K562 (cell line): ENCODE data around the gene EMILIN3. TPM values are rescaled to one million over a fixed set of nuclear protein-coding genes. Genes with fewer than 3 reads are reported as not detected.

Source experiments
- ATAC-seq: fragments of 200-7000 bp; cut with Tn5 transposase; 3 replicates; pipeline ENCODE4 v1.9.1; 2020; ENCODE audit warnings: moderate library complexity
- BruUV-seq: library from RNA; stranded (reverse); fragments of 400-500 nt; replicated peaks from 2 replicates; lab custom pipeline; 2021; lab: Mats Ljungman, UMichigan
- CTCF ChIA-PET: fragments of 300-600 bp; formaldehyde crosslinking; extraction: SDS; loops from one replicate; lab custom pipeline; 2021; ENCODE audit warnings: low intra/inter-chr PET ratio; lab: Yijun Ruan, JAX
- POLR2A ChIA-PET: fragments of 300-600, 350-650 bp; sonication (Branson Sonifier 250); formaldehyde crosslinking; extraction: SDS; loops from one replicate; lab custom pipeline; 2021; ENCODE audit warnings: antibody characterized with exemption, inconsistent platforms; lab: Yijun Ruan, JAX
- DNase-seq, 4 experiments: peaks; one replicate each; pipeline versions ENCODE4 v3.0.0 to v3.0.0-alpha.2; 2011 to 2018; ENCODE audit warnings: low spot score in 3 of 4, mixed read lengths in 3 of 4; ENCODE audit errors: extremely low read depth in 1 of 4
- FAIRE-seq: peaks from 2 replicates; lab custom pipeline; 2011; peaks lifted over from hg19 to GRCh38; lab: Jason Lieb, UNC
- H2AFZ ChIP-seq: 2 replicates; pipeline ENCODE4 v1.6.0; 2011; ENCODE audit warnings: low read depth, low read length, control low read depth, inconsistent platforms
- H3K27ac ChIP-seq: fragments of 200-600 bp; 3 replicates; pipeline ENCODE4 v1.8.0; 2011; ENCODE audit warnings: low read depth, mild to moderate bottlenecking, control low read depth, inconsistent platforms, low read length, moderate library complexity, mixed read lengths; ENCODE audit errors: extremely low read depth
- H3K27me3 ChIP-seq, 2 experiments: fragments of 300-600 bp in 1 of 2; 2 replicates in 1 of 2; 3 replicates in 1 of 2; pipeline versions ENCODE4 v1.6.0 to v1.8.0; 2011; ENCODE audit warnings: inconsistent platforms in 2 of 2, low read length in 2 of 2, mild to moderate bottlenecking in 1 of 2, mixed read lengths in 1 of 2, moderate library complexity in 1 of 2; ENCODE audit not compliant: control insufficient read depth in 2 of 2, insufficient read depth in 2 of 2
- H3K36me3 ChIP-seq: fragments of 300-600 bp; 3 replicates; pipeline ENCODE4 v1.8.0; 2011; ENCODE audit warnings: mild to moderate bottlenecking, low read length, inconsistent platforms; ENCODE audit not compliant: control insufficient read depth, insufficient read depth
- H3K4me1 ChIP-seq, 2 experiments: fragments of 200-600 bp in 1 of 2; replicated peaks in 1 of 2; 2 replicates in 1 of 2; 3 replicates in 1 of 2; pipeline versions ENCODE4 v1.5.1 to v1.8.0; 2011; ENCODE audit warnings: inconsistent platforms in 2 of 2, low read length in 2 of 2, mild to moderate bottlenecking in 1 of 2, mixed read lengths in 1 of 2, moderate library complexity in 1 of 2; ENCODE audit not compliant: control insufficient read depth in 2 of 2, insufficient read depth in 2 of 2
- H3K4me2 ChIP-seq: 2 replicates; pipeline ENCODE4 v1.6.1; 2011; ENCODE audit warnings: low read length, control low read depth, inconsistent platforms, mixed read lengths; ENCODE audit not compliant: insufficient read depth
- H3K4me3 ChIP-seq: fragments of 200-600 bp; sonication (generic), shearing (Covaris generic); 2 replicates; pipeline ENCODE4 v1.5.1; 2016; ENCODE audit warnings: control low read depth, inconsistent platforms
- H3K79me2 ChIP-seq: fragments of 200-600 bp; 3 replicates; pipeline ENCODE4 v1.8.0; 2011; ENCODE audit warnings: low read length, inconsistent platforms; ENCODE audit not compliant: control insufficient read depth, insufficient read depth
- H3K9ac ChIP-seq, 2 experiments: 2 replicates each; pipeline versions ENCODE4 v1.6.0 to v1.6.1; 2011; ENCODE audit warnings: low read depth in 2 of 2, low read length in 2 of 2, control low read depth in 1 of 2, inconsistent platforms in 1 of 2, mild to moderate bottlenecking in 1 of 2, mixed read lengths in 1 of 2; ENCODE audit not compliant: insufficient read depth in 1 of 2
- H3K9me1 ChIP-seq: one replicate; pipeline ENCODE4 v1.6.0; 2011; ENCODE audit warnings: inconsistent platforms, mild to moderate bottlenecking, low read length, moderate library complexity; ENCODE audit not compliant: control insufficient read depth, insufficient read depth
- H3K9me3 ChIP-seq: replicated peaks from 2 replicates; pipeline ENCODE4 v1.5.1; 2011; ENCODE audit warnings: low read depth, low read length, inconsistent platforms; ENCODE audit not compliant: control insufficient read depth, insufficient read depth
- H4K20me1 ChIP-seq: replicated peaks from 2 replicates; pipeline ENCODE4 v1.6.1; 2011; ENCODE audit warnings: low read length, inconsistent platforms, mixed read lengths; ENCODE audit not compliant: control insufficient read depth, insufficient read depth
- BRF2 ChIP-seq: IDR thresholded peaks from 3 replicates; pipeline ENCODE4 v1.6.1; 2011; ENCODE audit warnings: borderline replicate concordance, mild to moderate bottlenecking; ENCODE audit not compliant: insufficient read length, insufficient read depth
- FUS ChIP-seq: fragments of 200-400 bp; formaldehyde crosslinking; optimal IDR thresholded peaks from 2 replicates; pipeline ENCODE3; 2017; ENCODE audit warnings: low read depth, low read length
- HDAC1 ChIP-seq, 2 experiments: fragments of 450-650 bp; IDR thresholded peaks; 2 replicates each; pipeline ENCODE4 v1.6.1; 2016 to 2017; ENCODE audit warnings: inconsistent platforms in 1 of 2, mild to moderate bottlenecking in 1 of 2, moderate library complexity in 1 of 2
- HDGF ChIP-seq: fragments of 450-650 bp; IDR thresholded peaks from 2 replicates; pipeline ENCODE4 v1.6.1; 2016
- NCOA1 ChIP-seq: fragments of 450-650 bp; IDR thresholded peaks from 2 replicates; pipeline ENCODE4 v1.6.1; 2016; ENCODE audit warnings: low read depth
- RHOXF2B ChIP-seq: fragments of 250-450 bp; sonication (Bioruptor Pico); conservative IDR thresholded peaks from 2 replicates; pipeline ENCODE4 v1.5.1; 2021
- RNF2 ChIP-seq: sonication (generic); IDR thresholded peaks from 2 replicates; pipeline ENCODE4 v1.6.1; 2016
- SREBF2 ChIP-seq: sonication (generic); formaldehyde crosslinking; IDR thresholded peaks from 2 replicates; pipeline ENCODE4 v1.4.0; 2020; ENCODE audit warnings: mild to moderate bottlenecking, missing genetic modification reagents
- ZNF121 ChIP-seq: sonication (generic); formaldehyde crosslinking; conservative IDR thresholded peaks from 2 replicates; pipeline ENCODE4 v1.8.0; 2022; ENCODE audit warnings: missing genetic modification reagents
- ZNF24 ChIP-seq: fragments of 450-650 bp; IDR thresholded peaks from 2 replicates; pipeline ENCODE4 v1.6.1; 2016
- ZNF75A ChIP-seq: fragments of 450-650 bp; formaldehyde crosslinking; IDR thresholded peaks from 2 replicates; pipeline ENCODE4 v1.4.0; 2020; ENCODE audit warnings: mild to moderate bottlenecking
- WGBS: fragments of 100-300 bp; shearing (Covaris generic); methylation state at CpG from one replicate; pipeline ENCODE4 v1.1.6; 2016; ENCODE audit warnings: low coverage, mixed read lengths; ENCODE audit not compliant: insufficient coverage; ENCODE audit errors: missing lambda C conversion rate; 5-methylcytosine and 5-hydroxymethylcytosine counted together
- in situ Hi-C: fragments of 300-500 bp; cut with MboI; formaldehyde crosslinking; loops from 4 replicates; pipeline ENCODE4 v1.15.0; 2018; ENCODE audit warnings: inconsistent platforms, mixed read lengths
- intact Hi-C: fragments of 100-400 bp; cut with micrococcal nuclease; formaldehyde crosslinking; loops from 2 replicates; pipeline ENCODE4 v1.14.2; 2022
- polyA plus RNA-seq, 8 experiments: library from polyadenylated mRNA; depleted of rRNA in 4 of 8; stranded (reverse) in 5 of 8; unstranded in 3 of 8; fragments of >200 nt; fragmentation: Nextera tagmentation in 2 of 8; fragmentation: Illumina TruSeq in 1 of 8; extraction: Ambion mirVana in 2 of 8; extraction: Trizol in 1 of 8; gene quantifications; 2 replicates each; pipeline versions ENCODE4 v1.2.1 to v1.2.3, GENCODE V29; 2011 to 2014; ENCODE audit warnings: inconsistent platforms in 1 of 8, missing spikeins in 1 of 8
- total RNA-seq, 7 experiments: library from RNA; depleted of rRNA in 6 of 7; stranded (reverse); fragments of >200 nt in 6 of 7; fragmentation: Illumina TruSeq in 2 of 7; extraction: Trizol in 2 of 7; gene quantifications; 2 replicates each; pipeline versions ENCODE4 v1.2.1 to v1.2.3, GENCODE V29; 2011 to 2021; ENCODE audit warnings: low replicate concordance in 1 of 7

EMILIN3 gene
- total and polyA plus RNA-seq, 9 of the 15 experiments (the other 6 are each of a cell fraction or from before 2014, with no cell fraction given) = 0.01 to 0.07 TPM; not detected in 7

DNA sequence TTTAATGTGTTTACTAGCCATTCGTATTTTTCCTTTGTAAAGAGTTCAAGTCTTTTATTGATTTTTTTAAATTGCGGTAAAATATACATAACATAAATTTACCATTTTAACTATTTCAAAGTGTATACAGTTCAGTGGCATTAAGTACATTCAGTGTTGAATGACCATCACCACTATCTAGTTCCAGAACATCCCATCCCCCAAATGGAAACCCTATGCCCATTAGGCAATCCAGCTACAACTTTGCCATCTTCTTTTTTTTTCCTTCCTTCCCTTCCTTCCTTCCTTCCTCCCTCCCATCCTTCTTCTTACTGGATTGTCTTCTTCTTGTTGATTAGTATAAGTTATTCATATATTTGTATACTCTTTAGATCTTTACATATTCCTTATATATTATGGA, 17.4 kb downstream of the EMILIN3 start:
- no peak for DNase-seq
- Histone ChIP-seq H3K4me1 (peaks cover 0 to 12% of the 10 kb centered on the region in 2 experiments; a peak in 1 of 5 replicates), H3K27ac (no peak overlapping the region), H3K79me2 (no peaks in the 10 kb centered on the region), H3K9me1 (no peaks in the 10 kb centered on the region), H4K20me1 (no peaks in the 10 kb centered on the region; the same call in 1 of the 2 replicates), H3K9ac (no peak overlapping the region), H3K27me3 (no peaks in the 10 kb centered on the region), H3K9me3 (no peaks in the 10 kb centered on the region), H3K4me2 (no peak overlapping the region), H2AFZ (no peak overlapping the region)
- ATAC-seq = no peak
- ChIA-PET CTCF (no interaction called here), POLR2A (no interaction called here)
- no TSS peak for BruUV-seq
- TF ChIP-seq HDAC1 (IDR thresholded peaks at IDR 0.05) = no peak
- TF ChIP-seq HDGF = no peak
- no peak for TF ChIP-seq RHOXF2B (CRISPR knock-in tag)
- no peak for TF ChIP-seq ZNF24
- no peak for TF ChIP-seq NCOA1
- TF ChIP-seq RNF2 = no peak
- TF ChIP-seq SREBF2 (CRISPR knock-in tag) = no peak
- TF ChIP-seq ZNF121 (CRISPR knock-in tag) = no peak
- TF ChIP-seq FUS = no peak
- no peak for TF ChIP-seq BRF2
- no peak for TF ChIP-seq ZNF75A
- TF ChIP-seq, all 486 proteins: peak for 0
- WGBS = 85% methylated on average over 2 of the region's 2 CpGs
- in situ Hi-C loops (no loop called here), intact Hi-C loops (loop anchor here (10.0 kb wide), 1 partner anchor 266 kb away; the partner anchor contains the start of gene CHD6)
- Histone ChIP-seq H3K36me3 (0 out of 3 replicates have a peak, but pooled peaks cover 2% of the 10 kb centered on the region), H3K4me3 (no peak overlapping the region)
- no peak for FAIRE-seq
